Dendritic cell treated with granulocyte-macrophage colony-stimulating factor and Interleukin-4, amounts not matched to agents 40 ng/mL and 50 ng/mL, for 4 days (primary cell): ENCODE data around the gene MOXD1.

Experiments used
- H3K27ac Mint-ChIP-seq: one replicate; pipeline ENCODE4 v1.8.0; 2022; ENCODE audit warnings: mild to moderate bottlenecking, mixed read lengths
- H3K27me3 Mint-ChIP-seq: one replicate; pipeline ENCODE4 v1.8.0; 2022; ENCODE audit warnings: mild to moderate bottlenecking, mixed read lengths
- H3K36me3 Mint-ChIP-seq: one replicate; pipeline ENCODE4 v1.8.0; 2022; ENCODE audit warnings: low read depth, mixed read lengths
- H3K4me1 Mint-ChIP-seq: one replicate; pipeline ENCODE4 v1.8.0; 2022; ENCODE audit warnings: low read depth, mixed read lengths
- H3K4me3 Mint-ChIP-seq: one replicate; pipeline ENCODE4 v1.8.0; 2022; ENCODE audit warnings: mild to moderate bottlenecking, moderate library complexity, mixed read lengths
- H3K9me3 Mint-ChIP-seq: one replicate; pipeline ENCODE4 v1.8.0; 2022; ENCODE audit warnings: mixed read lengths
- intact Hi-C: fragments of 100-400 bp; cut with micrococcal nuclease; formaldehyde crosslinking; loops from one replicate; pipeline ENCODE4 v1.15.0; 2022

Gene MOXD1

DNA sequence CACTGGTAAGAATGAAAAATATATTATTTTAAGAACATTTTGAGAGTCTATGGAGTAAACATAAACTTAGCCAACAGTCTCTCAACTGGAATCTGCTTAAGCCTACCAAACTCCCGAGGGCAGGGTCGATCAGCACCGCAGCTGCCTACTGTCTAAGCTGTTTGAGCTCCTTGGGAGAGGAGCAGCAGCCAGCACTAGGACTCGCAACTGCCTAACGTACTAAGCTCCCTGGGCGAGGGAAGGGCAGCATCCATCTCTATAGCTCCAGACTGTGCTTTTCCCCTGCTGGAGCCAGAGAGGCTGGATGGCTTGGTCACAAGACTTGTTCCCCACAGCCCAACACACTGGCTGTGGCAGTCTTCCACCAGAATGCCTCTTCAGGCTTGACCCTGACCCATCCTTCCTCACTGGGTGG, 96.4 kb downstream of the MOXD1 start:
- Mint-ChIP-seq H3K9me3 (peaks cover 12% of the 10 kb centered on the region), H3K4me3 (no peak overlapping the region), H3K27me3 (no peaks in the 10 kb centered on the region), H3K4me1 (peaks cover 6% of the 10 kb centered on the region), H3K36me3 (no peaks in the 10 kb centered on the region), H3K27ac (no peak overlapping the region)
- intact Hi-C loops: loop anchor here (5.0 kb wide), 1 partner anchor 162 kb away; no protein-coding TSS in a partner anchor

DNA sequence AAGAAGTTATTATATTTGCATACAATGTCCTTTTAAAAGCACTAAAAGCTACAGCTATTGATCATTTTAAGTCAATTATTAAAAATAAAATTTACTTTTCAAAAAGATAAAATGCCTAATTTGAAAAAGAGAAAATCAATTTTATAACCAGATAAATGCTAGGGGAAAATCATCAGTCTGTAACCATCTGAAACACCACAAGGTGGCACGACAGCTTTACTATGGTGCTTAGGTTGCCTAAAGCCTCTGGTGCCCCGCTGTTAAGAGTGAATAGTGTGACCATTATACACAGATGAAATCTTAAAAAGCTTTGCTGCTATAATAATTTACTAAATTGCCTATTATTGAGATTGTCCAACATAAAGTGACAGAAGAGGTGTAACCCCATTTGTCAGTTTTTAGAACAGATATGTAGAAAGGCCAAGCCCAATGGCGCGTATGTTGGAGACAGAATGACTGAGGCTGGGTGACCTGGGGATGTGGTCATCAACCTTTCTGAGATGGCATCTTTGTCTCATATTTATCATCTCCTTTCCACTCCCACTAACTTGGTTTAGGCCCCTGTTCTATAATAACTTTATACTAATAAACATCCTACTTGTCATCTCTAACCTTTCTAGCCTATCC, 100.8 kb downstream of the MOXD1 start:
- intact Hi-C loops: loop anchor here (1.0 to 5.0 kb wide), 3 partner anchors 19 to 183 kb away; no protein-coding TSS in a partner anchor
- H3K9me3 Mint-ChIP-seq: no peaks in the 10 kb centered on the region
- peaks cover 3% of the 10 kb centered on the region for H3K27me3 Mint-ChIP-seq
- no peaks in the 10 kb centered on the region for H3K36me3 Mint-ChIP-seq
- H3K27ac Mint-ChIP-seq: no peak overlapping the region
- H3K4me3 Mint-ChIP-seq: no peak overlapping the region
- peaks cover 6% of the 10 kb centered on the region for H3K4me1 Mint-ChIP-seq

DNA sequence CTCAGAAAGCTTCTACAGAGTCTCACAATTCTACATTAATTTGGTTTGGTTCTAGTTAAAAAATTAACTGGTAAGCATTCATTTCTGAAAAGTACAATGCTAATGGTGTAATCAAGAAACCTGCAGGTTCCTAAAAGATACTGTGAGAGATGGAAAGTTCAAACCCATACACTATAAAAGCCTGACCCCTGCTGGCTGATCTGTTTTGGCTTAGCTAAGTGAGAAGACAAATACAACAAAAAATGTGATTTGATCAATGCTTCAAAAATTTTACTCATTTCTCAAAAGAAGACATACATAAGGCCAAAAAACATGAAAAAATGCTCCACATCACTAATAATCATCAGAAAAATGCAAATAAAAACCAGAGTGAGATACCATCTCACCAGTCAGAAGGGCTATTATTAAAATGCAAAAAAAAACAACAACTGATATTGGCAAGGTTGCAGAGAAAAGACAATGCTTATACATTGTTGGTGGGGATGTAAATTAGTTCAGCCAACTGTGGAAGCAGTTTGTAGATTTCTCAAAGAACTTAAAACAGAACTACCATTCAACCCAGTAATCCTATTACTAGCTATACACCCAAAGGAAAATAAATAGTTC, 102.8 kb downstream of the MOXD1 start:
- peaks cover 6% of the 10 kb centered on the region for H3K4me1 Mint-ChIP-seq
- no peaks in the 10 kb centered on the region for H3K36me3 Mint-ChIP-seq
- peaks cover 3% of the 10 kb centered on the region for H3K27me3 Mint-ChIP-seq

DNA sequence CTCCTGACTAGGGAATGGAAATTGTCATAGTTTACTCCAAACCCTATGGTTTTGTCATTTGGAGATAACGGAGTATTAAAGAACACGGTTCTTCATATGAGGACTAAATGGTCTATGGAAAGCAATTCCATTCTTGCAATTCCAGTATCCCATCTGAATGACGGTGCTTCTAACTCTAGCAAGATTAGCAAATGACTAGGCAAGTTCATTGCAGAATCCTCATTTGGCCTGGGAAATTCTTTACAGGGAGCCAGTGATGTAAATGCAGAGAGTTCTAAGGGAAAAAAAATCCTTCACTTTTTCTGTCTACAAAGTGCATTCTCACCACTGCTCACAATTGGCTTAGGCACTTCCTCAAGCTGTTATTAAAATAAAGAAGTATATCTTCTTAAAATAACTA, 111.5 kb downstream of the MOXD1 start:
- intact Hi-C loops: loop anchor here (10.0 kb wide), 1 partner anchor 515 kb away; no protein-coding TSS in a partner anchor
- H3K4me1 Mint-ChIP-seq: no peaks in the 10 kb centered on the region

More for the DNA sequence above, 102.8 kb downstream of the MOXD1 start:
- Mint-ChIP-seq H3K27ac (no peak overlapping the region), H3K9me3 (no peaks in the 10 kb centered on the region), H3K4me3 (no peak overlapping the region)
- intact Hi-C loops: no loop called here

DNA sequence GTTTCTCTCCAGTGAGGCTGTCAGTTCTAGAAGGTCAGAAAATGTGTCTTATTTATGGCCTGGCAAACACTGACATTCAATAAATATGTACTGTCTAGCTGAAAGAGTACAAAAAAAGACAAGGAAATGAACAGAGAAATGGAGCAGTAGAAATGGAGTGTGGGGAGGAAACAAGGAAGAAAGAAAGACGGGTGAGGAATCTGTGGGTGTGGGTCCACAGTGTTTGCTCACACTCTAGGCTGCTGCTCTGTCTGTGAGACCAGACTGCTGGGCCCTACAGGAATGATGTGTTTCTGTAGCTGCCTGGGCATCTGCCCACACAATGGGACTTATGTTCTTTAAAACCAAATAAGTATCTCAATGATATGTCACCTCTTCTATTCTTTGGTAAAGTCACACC, 114.2 kb downstream of the MOXD1 start:
- H3K27ac Mint-ChIP-seq: no peak overlapping the region
- intact Hi-C loops: loop anchor here (10.0 kb wide), 1 partner anchor 518 kb away; no protein-coding TSS in a partner anchor
- no peaks in the 10 kb centered on the region for H3K9me3 Mint-ChIP-seq
- H3K27me3 Mint-ChIP-seq: peaks cover 6% of the 10 kb centered on the region
- no peak overlapping the region for H3K4me3 Mint-ChIP-seq
- no peaks in the 10 kb centered on the region for H3K36me3 Mint-ChIP-seq
- no peaks in the 10 kb centered on the region for H3K4me1 Mint-ChIP-seq

More for the DNA sequence above, 111.5 kb downstream of the MOXD1 start:
- H3K27me3 Mint-ChIP-seq: peaks cover 2% of the 10 kb centered on the region
- no peaks in the 10 kb centered on the region for H3K9me3 Mint-ChIP-seq
- no peaks in the 10 kb centered on the region for H3K36me3 Mint-ChIP-seq
- H3K4me3 Mint-ChIP-seq: no peak overlapping the region
- no peak overlapping the region for H3K27ac Mint-ChIP-seq

DNA sequence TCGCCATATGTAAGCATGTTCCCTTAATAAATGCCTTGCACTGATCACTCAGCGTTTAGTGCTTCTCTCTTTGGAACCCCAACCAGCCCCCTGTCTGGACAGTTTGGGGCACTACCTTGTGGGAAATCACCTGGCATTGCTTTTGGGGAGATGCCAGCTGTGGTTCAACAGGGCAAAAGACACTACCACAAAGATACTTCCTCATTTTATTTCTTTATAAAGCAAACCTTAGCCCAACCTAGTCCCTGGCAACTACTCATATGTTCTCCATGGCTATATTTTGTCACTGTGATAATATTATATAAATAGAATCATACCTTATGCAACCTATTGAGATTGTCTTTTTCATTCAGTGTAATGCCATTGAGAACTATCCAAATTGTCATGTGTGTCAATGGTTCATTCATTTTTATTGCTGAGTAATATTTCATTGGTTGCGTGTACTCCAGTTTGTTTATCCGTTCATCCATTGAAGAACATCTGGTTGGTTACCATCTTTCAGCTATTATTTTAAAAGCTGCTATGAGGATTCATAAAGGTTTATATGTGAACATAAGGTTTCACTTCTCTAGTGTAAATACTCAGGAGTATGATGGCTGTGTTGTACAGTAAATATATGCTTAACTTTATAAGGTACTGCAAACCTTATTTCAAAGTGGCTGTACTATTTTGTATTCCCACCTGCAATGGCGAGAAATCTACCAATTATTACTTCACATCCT, 114.8 kb downstream of the MOXD1 start:
- Mint-ChIP-seq H3K9me3 (no peaks in the 10 kb centered on the region), H3K4me1 (no peaks in the 10 kb centered on the region), H3K4me3 (no peak overlapping the region), H3K27ac (no peak overlapping the region), H3K36me3 (no peaks in the 10 kb centered on the region), H3K27me3 (peaks cover 9% of the 10 kb centered on the region)
- intact Hi-C loops: loop anchor here (10.0 kb wide), 1 partner anchor 518 kb away; no protein-coding TSS in a partner anchor

DNA sequence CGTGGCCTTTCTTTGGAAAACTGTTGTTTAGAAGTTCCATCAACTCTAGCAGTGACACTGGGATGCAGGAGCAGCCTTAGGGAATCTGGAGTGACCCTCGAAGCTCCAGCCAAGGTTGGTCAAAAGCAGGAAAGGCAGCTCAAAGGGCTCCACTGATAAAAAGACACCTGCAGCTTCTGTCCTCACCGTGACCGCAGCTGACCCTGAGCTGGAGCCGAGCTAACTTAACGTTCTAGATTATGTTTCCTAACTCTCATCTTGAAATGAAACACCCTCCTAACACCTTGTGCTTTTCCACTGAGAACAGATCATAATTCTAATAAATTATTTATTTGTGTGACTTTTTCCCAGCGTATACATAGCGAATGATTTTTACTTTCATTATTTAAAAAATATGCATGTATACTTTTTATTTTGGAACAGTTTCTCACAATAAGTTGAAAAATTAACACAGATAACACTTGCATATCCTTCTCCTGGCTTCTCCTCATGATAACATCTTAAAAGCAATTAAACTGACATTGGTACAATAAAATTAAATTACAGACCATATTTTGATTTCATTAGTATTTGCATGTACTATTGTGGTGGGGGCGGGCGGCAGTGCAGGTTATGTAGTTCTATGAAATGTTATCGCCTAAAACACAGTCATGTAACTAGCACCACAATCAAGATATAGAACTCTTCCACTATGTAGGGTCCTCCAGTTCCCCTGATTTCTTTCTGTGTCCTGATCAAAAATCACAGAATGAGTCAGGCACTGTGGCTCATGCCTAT, 116.1 kb downstream of the MOXD1 start:
- intact Hi-C loops: loop anchor here (10.0 kb wide), 1 partner anchor 520 kb away; no protein-coding TSS in a partner anchor
- Mint-ChIP-seq H3K27me3 (peaks cover 9% of the 10 kb centered on the region), H3K27ac (no peak overlapping the region), H3K9me3 (no peaks in the 10 kb centered on the region), H3K4me3 (no peak overlapping the region), H3K4me1 (no peaks in the 10 kb centered on the region), H3K36me3 (no peaks in the 10 kb centered on the region)

DNA sequence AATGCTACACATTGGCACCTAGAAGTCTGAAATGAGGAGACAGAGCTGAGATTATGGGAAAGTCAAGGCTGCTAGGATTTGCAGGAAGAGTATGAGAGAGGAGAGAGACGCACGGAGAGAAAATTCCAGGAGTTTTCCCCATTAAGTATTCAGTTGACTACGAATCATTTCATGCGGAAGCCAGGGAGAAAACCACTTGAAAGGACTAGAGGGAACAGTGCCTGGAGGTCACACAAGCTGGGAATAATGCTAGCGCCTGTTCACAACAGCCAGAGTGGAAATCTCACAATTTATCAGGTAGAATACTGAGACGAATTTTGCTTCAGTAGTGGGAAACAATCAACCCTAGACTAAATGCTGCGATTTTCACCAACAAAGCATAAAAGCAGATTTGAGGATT, 118.6 kb downstream of the MOXD1 start:
- Mint-ChIP-seq H3K36me3 (no peaks in the 10 kb centered on the region), H3K9me3 (no peaks in the 10 kb centered on the region), H3K4me1 (no peaks in the 10 kb centered on the region), H3K27ac (no peak overlapping the region), H3K27me3 (peaks cover 11% of the 10 kb centered on the region), H3K4me3 (no peak overlapping the region)
- intact Hi-C loops: loop anchor here (10.0 kb wide), 1 partner anchor 522 kb away; no protein-coding TSS in a partner anchor

DNA sequence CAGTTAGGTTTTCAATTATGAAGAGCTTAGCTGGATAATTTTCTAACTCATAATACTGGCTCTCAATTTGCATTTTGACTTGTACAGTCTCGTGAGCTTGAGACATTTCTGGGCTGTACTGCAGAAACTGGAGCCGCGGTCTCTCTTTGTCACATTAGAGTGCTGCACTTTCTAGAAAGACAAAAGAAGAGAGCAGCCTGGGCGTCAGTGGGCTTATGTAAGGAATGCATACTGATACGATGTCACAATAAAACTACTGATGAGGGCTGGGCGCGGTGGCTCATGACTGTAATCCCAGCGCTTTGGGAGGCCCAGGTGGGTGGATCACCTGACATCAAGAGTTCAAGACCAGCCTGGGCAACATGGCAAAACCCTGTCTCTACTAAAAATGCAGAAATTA, 120.8 kb downstream of the MOXD1 start:
- intact Hi-C loops: loop anchor here (10.0 kb wide), 1 partner anchor 524 kb away; no protein-coding TSS in a partner anchor

DNA sequence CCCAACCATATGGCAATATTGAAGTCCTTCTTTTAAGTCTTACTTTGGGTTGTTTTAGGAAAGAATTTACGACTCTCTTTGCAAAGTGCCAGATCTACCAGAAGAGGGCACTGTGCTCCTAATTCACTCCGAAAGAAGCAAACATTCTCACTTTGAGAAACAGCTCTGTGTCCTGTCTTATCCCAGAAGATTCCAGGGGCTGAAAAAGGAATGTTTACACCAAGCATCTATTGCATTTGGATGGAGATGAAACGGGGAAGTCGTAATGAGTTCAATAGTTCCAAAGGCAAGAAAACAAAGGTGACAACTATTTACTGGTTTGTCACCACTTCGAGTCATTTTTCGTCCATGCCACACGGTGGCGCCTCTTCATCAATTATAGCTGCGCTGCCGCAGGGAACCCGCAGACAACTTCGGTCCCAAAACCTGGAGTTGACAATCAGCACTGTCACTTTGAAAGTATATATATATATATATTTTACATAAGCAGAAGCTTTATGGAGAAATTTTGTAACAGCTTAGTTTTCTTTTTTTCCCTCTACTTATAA, 121.6 kb downstream of the MOXD1 start:
- intact Hi-C loops: loop anchor here (1.0 to 10.0 kb wide), 4 partner anchors 113 to 525 kb away; no protein-coding TSS in a partner anchor
- H3K27ac Mint-ChIP-seq: no peak overlapping the region
- H3K4me3 Mint-ChIP-seq: peak overlapping the region; percentile 78
- no peaks in the 10 kb centered on the region for H3K36me3 Mint-ChIP-seq
- no peaks in the 10 kb centered on the region for H3K9me3 Mint-ChIP-seq
- H3K27me3 Mint-ChIP-seq: peaks cover 21% of the 10 kb centered on the region
- H3K4me1 Mint-ChIP-seq: no peaks in the 10 kb centered on the region

More for the DNA sequence above, 120.8 kb downstream of the MOXD1 start:
- no peaks in the 10 kb centered on the region for H3K36me3 Mint-ChIP-seq
- H3K4me3 Mint-ChIP-seq: no peak overlapping the region
- no peak overlapping the region for H3K27ac Mint-ChIP-seq
- peaks cover 13% of the 10 kb centered on the region for H3K27me3 Mint-ChIP-seq
- no peaks in the 10 kb centered on the region for H3K9me3 Mint-ChIP-seq
- H3K4me1 Mint-ChIP-seq: no peaks in the 10 kb centered on the region

DNA sequence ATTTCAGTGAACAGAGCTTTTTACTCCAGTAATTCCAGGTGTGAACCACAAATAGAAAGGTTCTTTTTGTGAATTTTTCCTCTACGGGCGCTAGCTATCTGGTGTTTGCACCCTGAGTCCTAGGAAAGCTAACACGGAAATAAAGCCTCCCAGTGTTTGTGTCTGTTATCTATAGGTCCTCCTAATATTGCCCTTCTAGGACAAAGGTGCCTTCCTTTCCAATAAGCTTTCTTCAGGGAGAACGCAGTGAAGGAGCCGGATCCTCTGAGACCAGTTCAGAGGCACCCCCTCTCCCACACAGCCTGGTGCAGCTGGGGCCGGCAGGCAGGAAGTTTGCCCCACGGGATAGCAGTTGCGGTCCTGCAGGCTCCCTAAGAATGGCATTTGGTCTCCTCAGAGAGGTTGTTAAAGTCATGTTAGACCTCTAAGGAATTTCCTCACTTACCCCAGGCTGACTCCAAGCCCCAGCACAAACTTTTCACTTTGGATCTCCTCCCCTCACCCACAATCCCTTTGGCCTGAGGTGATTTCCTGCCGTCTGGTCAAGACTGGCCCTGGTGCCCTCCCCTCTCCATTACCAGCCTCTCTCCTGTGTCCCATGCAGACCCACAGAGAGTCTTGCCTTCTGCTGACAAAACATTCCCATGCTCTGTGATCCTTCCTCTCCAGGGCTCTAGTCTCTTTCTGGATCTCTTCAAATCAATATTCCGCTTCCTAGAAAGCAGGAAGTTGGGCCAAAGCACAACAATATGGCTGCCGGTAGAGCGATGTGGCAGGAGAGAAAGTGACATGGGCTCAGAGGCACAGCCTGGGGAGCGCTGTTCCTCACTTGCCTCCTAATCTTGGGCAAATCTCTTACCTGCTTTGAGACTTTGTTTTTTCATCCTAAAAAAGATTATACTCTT, 126.0 kb downstream of the MOXD1 start:
- H3K27me3 Mint-ChIP-seq: peaks cover 16% of the 10 kb centered on the region
- intact Hi-C loops: loop anchor here (10.0 kb wide), 1 partner anchor 389 kb away; no protein-coding TSS in a partner anchor
- peaks cover 8% of the 10 kb centered on the region for H3K4me1 Mint-ChIP-seq
- H3K9me3 Mint-ChIP-seq: no peaks in the 10 kb centered on the region
- H3K36me3 Mint-ChIP-seq: no peaks in the 10 kb centered on the region
- H3K4me3 Mint-ChIP-seq: no peak overlapping the region
- H3K27ac Mint-ChIP-seq: no peak overlapping the region

DNA sequence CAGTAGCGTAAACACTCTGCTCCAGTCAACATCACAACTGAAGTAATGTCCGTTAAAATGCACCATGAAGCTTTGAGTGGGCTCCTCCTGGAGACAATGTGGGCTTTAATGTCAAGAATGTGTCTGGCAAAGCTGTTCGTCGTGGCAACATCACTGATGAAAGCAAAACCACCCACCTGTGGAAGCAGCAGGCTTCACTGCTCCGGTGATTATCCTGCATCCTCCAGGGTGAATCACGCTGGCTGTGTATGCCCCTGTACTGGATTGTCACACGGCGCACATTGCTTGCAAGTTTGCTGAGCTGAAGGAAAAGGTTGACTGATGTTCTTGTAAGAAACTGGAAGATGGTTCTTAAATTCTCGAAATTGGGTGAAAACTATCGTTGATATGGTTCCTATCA, 128.5 kb downstream of the MOXD1 start:
- Mint-ChIP-seq H3K4me1 (peaks cover 8% of the 10 kb centered on the region), H3K9me3 (no peaks in the 10 kb centered on the region), H3K27me3 (peaks cover 17% of the 10 kb centered on the region), H3K27ac (no peak overlapping the region), H3K36me3 (no peaks in the 10 kb centered on the region), H3K4me3 (no peak overlapping the region)
- intact Hi-C loops: loop anchor here (10.0 kb wide), 1 partner anchor 392 kb away; no protein-coding TSS in a partner anchor
